Astrocyte (in vitro differentiated cells and primary cell): ENCODE results near the gene TENT4B. TPM values are rescaled to one million over a fixed set of nuclear protein-coding genes. Genes with fewer than 3 reads are reported as not detected.

Source experiments
- DNase-seq: peaks from one replicate; pipeline ENCODE4 v3.0.0-alpha.2; 2010; ENCODE audit warnings: low read depth
- FAIRE-seq: peaks from 2 replicates; lab custom pipeline; 2011; peaks lifted over from hg19 to GRCh38; lab: Jason Lieb, UNC
- H2AFZ ChIP-seq: 2 replicates; pipeline ENCODE4 v1.6.0; 2012; ENCODE audit warnings: low read depth, low read length, inconsistent platforms
- H3K27ac ChIP-seq: 2 replicates; pipeline ENCODE4 v1.5.1; 2011; ENCODE audit warnings: low read depth, low read length, inconsistent platforms
- H3K27me3 ChIP-seq: 2 replicates; pipeline ENCODE4 v1.6.0; 2011; ENCODE audit warnings: low read length, inconsistent platforms; ENCODE audit not compliant: insufficient read depth
- H3K36me3 ChIP-seq: 2 replicates; pipeline ENCODE4 v1.5.1; 2011; ENCODE audit warnings: low read length, inconsistent platforms; ENCODE audit not compliant: insufficient read depth
- H3K4me1 ChIP-seq: 2 replicates; pipeline ENCODE4 v1.5.1; 2011; ENCODE audit warnings: low read length, inconsistent platforms; ENCODE audit not compliant: insufficient read depth
- H3K4me2 ChIP-seq: 2 replicates; pipeline ENCODE4 v1.6.0; 2012; ENCODE audit warnings: low read length, inconsistent platforms
- H3K4me3 ChIP-seq: 2 replicates; pipeline ENCODE4 v1.5.1; 2011; ENCODE audit warnings: low read depth, mild to moderate bottlenecking, low read length, inconsistent platforms; ENCODE audit not compliant: insufficient read depth
- H3K79me2 ChIP-seq: 2 replicates; pipeline ENCODE4 v1.6.0; 2012; ENCODE audit warnings: mild to moderate bottlenecking, low read length, inconsistent platforms; ENCODE audit not compliant: insufficient read depth
- H3K9ac ChIP-seq: 2 replicates; pipeline ENCODE4 v1.6.0; 2012; ENCODE audit warnings: mild to moderate bottlenecking, low read length, inconsistent platforms
- H3K9me3 ChIP-seq: 2 replicates; pipeline ENCODE4 v1.5.1; 2012; ENCODE audit warnings: low read depth, mild to moderate bottlenecking, low read length, inconsistent platforms; ENCODE audit not compliant: insufficient read depth
- H4K20me1 ChIP-seq: 2 replicates; pipeline ENCODE4 v1.6.0; 2012; ENCODE audit warnings: low read length, inconsistent platforms; ENCODE audit not compliant: insufficient read depth
- H3K27ac Mint-ChIP-seq: one replicate; pipeline ENCODE4 v1.8.0; 2021; ENCODE audit warnings: mild to moderate bottlenecking, mixed read lengths; ENCODE audit not compliant: unreplicated experiment
- H3K27me3 Mint-ChIP-seq: one replicate; pipeline ENCODE4 v1.8.0; 2021; ENCODE audit warnings: low read depth, mixed read lengths; ENCODE audit not compliant: unreplicated experiment
- H3K36me3 Mint-ChIP-seq: one replicate; pipeline ENCODE4 v1.8.0; 2021; ENCODE audit warnings: low read depth, mixed read lengths; ENCODE audit not compliant: unreplicated experiment
- H3K4me1 Mint-ChIP-seq: one replicate; pipeline ENCODE4 v1.8.0; 2021; ENCODE audit warnings: low read depth, mixed read lengths; ENCODE audit not compliant: unreplicated experiment
- H3K4me3 Mint-ChIP-seq: one replicate; pipeline ENCODE4 v1.8.0; 2021; ENCODE audit warnings: mild to moderate bottlenecking, moderate library complexity, mixed read lengths; ENCODE audit not compliant: unreplicated experiment
- H3K9me3 Mint-ChIP-seq: one replicate; pipeline ENCODE4 v1.8.0; 2021; ENCODE audit warnings: mild to moderate bottlenecking, mixed read lengths; ENCODE audit not compliant: unreplicated experiment
- EZH2 ChIP-seq: IDR thresholded peaks from 2 replicates; pipeline ENCODE4 v1.6.1; 2012; ENCODE audit warnings: mild to moderate bottlenecking, low read length, inconsistent platforms; ENCODE audit not compliant: insufficient read depth
- total RNA-seq: library from RNA; stranded (reverse); gene quantifications from 2 replicates; pipeline ENCODE4 v1.2.1, GENCODE V29; 2021
- TF ChIP-seq, protein P1 (sequence below): IDR thresholded peaks from 2 replicates; pipeline ENCODE4 v1.5.1; 2011; ENCODE audit warnings: low read depth, mild to moderate bottlenecking, inconsistent platforms, low read length, moderate library complexity; ENCODE audit not compliant: insufficient read depth

TENT4B gene
- total RNA-seq, 1 donor from 2014 or later: 17.0 TPM

DNA sequence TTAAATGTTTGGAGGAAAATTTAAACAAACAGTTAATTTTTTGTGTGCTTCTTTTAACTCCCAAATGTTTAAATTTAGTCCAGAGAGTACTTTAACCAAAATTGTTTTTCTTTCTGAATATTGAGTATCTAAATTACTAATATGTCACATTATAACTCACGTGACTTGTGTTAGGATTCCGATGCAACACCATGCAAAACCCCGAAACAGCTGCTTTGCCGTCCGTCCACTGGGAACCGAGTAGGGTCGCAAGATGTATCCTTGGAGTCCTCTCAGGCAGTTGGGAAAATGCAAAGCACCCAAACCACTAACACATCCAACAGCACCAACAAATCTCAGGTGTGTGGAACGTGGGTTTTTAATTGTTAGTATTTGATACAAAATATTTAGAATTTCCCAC lies 74.6 kb downstream of the TENT4B start:
- Histone ChIP-seq H3K4me3 (no peak overlapping the region), H3K9me3 (no peaks in the 10 kb centered on the region), H4K20me1 (no peaks in the 10 kb centered on the region), H3K4me2 (no peak overlapping the region), H3K4me1 (no peaks in the 10 kb centered on the region), H3K27ac (no peak overlapping the region), H3K27me3 (no peaks in the 10 kb centered on the region), H2AFZ (no peak overlapping the region), H3K36me3 (peaks cover 7% of the 10 kb centered on the region), H3K9ac (no peak overlapping the region), H3K79me2 (no peaks in the 10 kb centered on the region)
- FAIRE-seq (no peak), DNase-seq (no peak)
- Mint-ChIP-seq H3K9me3 (no peaks in the 10 kb centered on the region), H3K27ac (no peak overlapping the region), H3K4me1 (no peaks in the 10 kb centered on the region), H3K4me3 (no peak overlapping the region), H3K36me3 (peaks cover 22% of the 10 kb centered on the region), H3K27me3 (no peaks in the 10 kb centered on the region)
- TF ChIP-seq, protein P1, sequence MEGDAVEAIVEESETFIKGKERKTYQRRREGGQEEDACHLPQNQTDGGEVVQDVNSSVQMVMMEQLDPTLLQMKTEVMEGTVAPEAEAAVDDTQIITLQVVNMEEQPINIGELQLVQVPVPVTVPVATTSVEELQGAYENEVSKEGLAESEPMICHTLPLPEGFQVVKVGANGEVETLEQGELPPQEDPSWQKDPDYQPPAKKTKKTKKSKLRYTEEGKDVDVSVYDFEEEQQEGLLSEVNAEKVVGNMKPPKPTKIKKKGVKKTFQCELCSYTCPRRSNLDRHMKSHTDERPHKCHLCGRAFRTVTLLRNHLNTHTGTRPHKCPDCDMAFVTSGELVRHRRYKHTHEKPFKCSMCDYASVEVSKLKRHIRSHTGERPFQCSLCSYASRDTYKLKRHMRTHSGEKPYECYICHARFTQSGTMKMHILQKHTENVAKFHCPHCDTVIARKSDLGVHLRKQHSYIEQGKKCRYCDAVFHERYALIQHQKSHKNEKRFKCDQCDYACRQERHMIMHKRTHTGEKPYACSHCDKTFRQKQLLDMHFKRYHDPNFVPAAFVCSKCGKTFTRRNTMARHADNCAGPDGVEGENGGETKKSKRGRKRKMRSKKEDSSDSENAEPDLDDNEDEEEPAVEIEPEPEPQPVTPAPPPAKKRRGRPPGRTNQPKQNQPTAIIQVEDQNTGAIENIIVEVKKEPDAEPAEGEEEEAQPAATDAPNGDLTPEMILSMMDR: no peak
- no peak for TF ChIP-seq EZH2

DNA sequence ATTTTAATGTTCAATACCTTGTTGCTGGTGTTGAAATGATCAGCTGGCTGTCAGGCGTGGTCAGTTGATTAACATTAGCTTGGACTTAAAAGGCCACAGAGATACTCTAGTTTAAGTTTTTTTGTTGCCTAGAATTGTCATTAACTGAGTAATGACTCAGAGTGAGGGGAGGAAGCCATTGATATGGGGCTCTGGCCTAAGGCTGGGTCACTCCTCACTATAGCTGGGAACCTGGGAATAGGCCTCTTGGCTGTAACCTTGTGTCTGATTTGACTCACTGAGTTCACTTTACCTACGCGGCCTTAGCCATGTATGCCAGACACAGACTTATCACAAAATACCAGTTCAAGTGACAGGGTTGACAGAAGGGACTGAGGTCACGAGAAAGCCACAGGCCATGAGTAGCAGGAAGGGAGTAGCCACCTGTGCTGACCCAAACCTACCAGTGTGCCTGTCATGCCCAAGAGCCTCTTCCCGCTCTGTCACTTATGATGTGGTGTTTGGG lies 75.3 kb downstream of the TENT4B start:
- FAIRE-seq: no peak
- H3K9me3 ChIP-seq: no peaks in the 10 kb centered on the region
- no peak overlapping the region for H2AFZ ChIP-seq
- no peaks in the 10 kb centered on the region for H3K4me1 Mint-ChIP-seq
- no peak overlapping the region for H3K4me2 ChIP-seq
- H3K4me1 ChIP-seq: no peaks in the 10 kb centered on the region
- no peaks in the 10 kb centered on the region for H3K79me2 ChIP-seq
- H3K27ac ChIP-seq: no peak overlapping the region
- H4K20me1 ChIP-seq: no peaks in the 10 kb centered on the region
- no peak overlapping the region for H3K4me3 Mint-ChIP-seq
- H3K27me3 Mint-ChIP-seq: no peaks in the 10 kb centered on the region
- no peak for TF ChIP-seq EZH2
- DNase-seq: no peak
- H3K27ac Mint-ChIP-seq: no peak overlapping the region
- H3K4me3 ChIP-seq: no peak overlapping the region
- H3K27me3 ChIP-seq: no peaks in the 10 kb centered on the region
- peaks cover 7% of the 10 kb centered on the region for H3K36me3 ChIP-seq
- no peak overlapping the region for H3K9ac ChIP-seq
- H3K36me3 Mint-ChIP-seq: peaks cover 22% of the 10 kb centered on the region
- H3K9me3 Mint-ChIP-seq: no peaks in the 10 kb centered on the region

DNA sequence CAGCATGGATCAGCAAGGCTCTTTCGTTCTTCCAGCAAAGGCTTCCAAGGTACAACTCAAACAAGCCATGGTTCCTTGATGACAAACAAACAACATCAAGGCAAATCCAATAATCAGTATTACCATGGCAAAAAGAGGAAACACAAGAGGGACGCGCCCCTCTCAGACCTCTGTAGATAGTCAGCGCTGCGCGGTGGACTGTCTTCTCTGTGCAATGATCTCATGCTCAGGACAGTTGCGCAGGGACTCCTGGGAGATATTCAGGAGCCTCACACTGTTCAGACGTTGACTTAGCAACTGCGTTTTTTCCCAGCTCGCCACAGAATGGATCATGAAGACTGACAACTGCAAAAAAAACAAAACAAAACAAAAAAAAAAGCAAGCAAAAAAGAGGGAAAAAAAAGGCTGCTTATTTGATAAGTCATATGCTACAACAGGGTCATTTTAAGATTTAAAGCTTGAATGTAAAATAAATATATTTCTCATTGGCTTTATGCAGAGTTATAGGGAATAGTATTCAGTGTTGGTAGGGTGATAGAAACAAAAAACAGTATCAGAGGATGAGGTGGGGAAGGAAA lies 76.1 kb downstream of the TENT4B start:
- Histone ChIP-seq H3K4me2 (no peak overlapping the region), H3K36me3 (peaks cover 7% of the 10 kb centered on the region), H3K4me3 (no peak overlapping the region), H3K79me2 (no peaks in the 10 kb centered on the region), H3K9ac (no peak overlapping the region), H3K4me1 (peaks cover 1% of the 10 kb centered on the region), H3K27ac (no peak overlapping the region), H3K9me3 (no peaks in the 10 kb centered on the region), H2AFZ (no peak overlapping the region), H4K20me1 (no peaks in the 10 kb centered on the region), H3K27me3 (no peaks in the 10 kb centered on the region)
- Mint-ChIP-seq H3K27me3 (no peaks in the 10 kb centered on the region), H3K4me3 (no peak overlapping the region), H3K36me3 (peaks cover 22% of the 10 kb centered on the region), H3K27ac (no peak overlapping the region), H3K4me1 (peaks cover 5% of the 10 kb centered on the region), H3K9me3 (no peaks in the 10 kb centered on the region)
- TF ChIP-seq EZH2: no peak
- TF ChIP-seq, protein P1: no peak
- FAIRE-seq: no peak
- DNase-seq: no peak
